ENCODE measurements around the gene SPATC1L. TPM values are rescaled to one million over a fixed set of nuclear protein-coding genes. Genes with fewer than 3 reads are reported as not detected.
A peak's percentile ranks its signal among the peaks of the same experiment; 100 is the strongest.

SPATC1L gene
- total RNA-seq, 2 donors from 2014 or later, result 29.5 to 31.9 TPM

- Mint-ChIP-seq H3K27me3 (ENCODE audit: insufficient read depth) (no peaks in the 10 kb centered on the region), H3K4me3 (no peak overlapping the region), H3K27ac (no peak overlapping the region), H3K4me1 (no peaks in the 10 kb centered on the region), H3K9me3 (peaks cover 10% of the 10 kb centered on the region), H3K36me3 (ENCODE audit: low read depth) (peaks cover 47% of the 10 kb centered on the region)
- DNase-seq, result peak; percentile 38
- Histone ChIP-seq H3K4me3 (ENCODE audit: low read length) (no peak overlapping the region), H3K9me3 (ENCODE audit: control insufficient read depth, low read length) (peaks cover 10% of the 10 kb centered on the region), H3K27ac (ENCODE audit: low read depth, low read length) (no peak overlapping the region), H3K9ac (ENCODE audit: extremely low read depth, low read length, poor library complexity, severe bottlenecking) (no peak overlapping the region), H3K4me1 (ENCODE audit: control insufficient read depth, insufficient read depth, low read length) (no peaks in the 10 kb centered on the region), H3K27me3 (ENCODE audit: control insufficient read depth, insufficient read depth, low read length, poor library complexity, severe bottlenecking) (no peaks in the 10 kb centered on the region), H3K36me3 (ENCODE audit: control insufficient read depth, insufficient read depth, low read length) (peaks cover 68% of the 10 kb centered on the region)
- TF ChIP-seq, protein P1, sequence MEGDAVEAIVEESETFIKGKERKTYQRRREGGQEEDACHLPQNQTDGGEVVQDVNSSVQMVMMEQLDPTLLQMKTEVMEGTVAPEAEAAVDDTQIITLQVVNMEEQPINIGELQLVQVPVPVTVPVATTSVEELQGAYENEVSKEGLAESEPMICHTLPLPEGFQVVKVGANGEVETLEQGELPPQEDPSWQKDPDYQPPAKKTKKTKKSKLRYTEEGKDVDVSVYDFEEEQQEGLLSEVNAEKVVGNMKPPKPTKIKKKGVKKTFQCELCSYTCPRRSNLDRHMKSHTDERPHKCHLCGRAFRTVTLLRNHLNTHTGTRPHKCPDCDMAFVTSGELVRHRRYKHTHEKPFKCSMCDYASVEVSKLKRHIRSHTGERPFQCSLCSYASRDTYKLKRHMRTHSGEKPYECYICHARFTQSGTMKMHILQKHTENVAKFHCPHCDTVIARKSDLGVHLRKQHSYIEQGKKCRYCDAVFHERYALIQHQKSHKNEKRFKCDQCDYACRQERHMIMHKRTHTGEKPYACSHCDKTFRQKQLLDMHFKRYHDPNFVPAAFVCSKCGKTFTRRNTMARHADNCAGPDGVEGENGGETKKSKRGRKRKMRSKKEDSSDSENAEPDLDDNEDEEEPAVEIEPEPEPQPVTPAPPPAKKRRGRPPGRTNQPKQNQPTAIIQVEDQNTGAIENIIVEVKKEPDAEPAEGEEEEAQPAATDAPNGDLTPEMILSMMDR (conservative IDR thresholded peaks at IDR 0.05), result no peak
- WGBS, 2 experiments (ENCODE audit: insufficient coverage in 1 of 2, insufficient read length in 1 of 2), result 95 to 96% methylated on average over 4 to 12 of the region's 12 CpGs
These were observed 65.1 kb downstream of the SPATC1L start for GRCh38 chr21:46119144-46119636.

DNA sequence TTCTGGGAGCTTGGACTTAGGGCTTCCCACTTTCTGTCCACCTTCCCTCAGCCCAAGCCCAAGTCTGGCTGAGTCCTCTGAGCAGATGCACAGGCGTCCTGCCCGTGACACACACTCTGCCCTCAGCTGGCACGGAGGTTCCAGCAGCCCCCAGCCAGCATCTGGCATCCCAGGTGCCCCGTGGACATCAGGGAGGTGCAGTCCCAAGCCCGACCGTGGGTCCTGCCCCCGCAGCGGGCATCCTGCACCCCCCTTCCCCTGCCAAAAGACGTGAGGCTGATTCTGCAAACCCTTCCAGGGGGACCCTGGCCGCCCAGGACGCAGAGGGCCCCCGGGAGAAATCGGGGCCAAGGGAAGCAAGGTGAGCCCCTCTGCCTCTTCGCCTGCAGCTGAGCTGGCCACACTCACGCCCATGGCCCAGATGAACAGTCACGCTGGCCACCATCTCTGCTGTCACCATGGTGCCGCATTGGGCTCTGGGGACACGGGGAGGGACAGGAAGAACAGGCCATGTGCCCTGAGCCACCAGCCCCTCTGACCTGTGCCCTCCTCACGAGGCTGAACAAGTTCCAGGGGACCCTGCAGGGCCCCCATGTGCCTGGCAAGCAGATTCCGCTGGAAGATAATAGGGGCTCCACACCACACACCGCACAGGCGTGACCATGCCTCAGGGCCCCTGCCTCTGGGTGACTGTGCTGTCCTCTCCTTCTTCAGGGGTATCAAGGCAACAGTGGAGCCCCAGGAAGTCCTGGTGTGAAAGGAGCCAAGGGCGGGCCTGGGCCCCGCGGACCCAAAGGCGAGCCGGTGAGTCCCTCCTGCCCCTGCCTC is 65.7 kb downstream of the SPATC1L start:
- H3K36me3 Mint-ChIP-seq (ENCODE audit: low read depth), result peaks cover 50% of the 10 kb centered on the region
- H3K27ac Mint-ChIP-seq, result no peak overlapping the region
- no peak overlapping the region for H3K27ac ChIP-seq (ENCODE audit: low read depth, low read length)
- TF ChIP-seq, protein P1 (conservative IDR thresholded peaks at IDR 0.05), result no peak
- H3K4me3 Mint-ChIP-seq, result no peak overlapping the region
- H3K9me3 ChIP-seq (ENCODE audit: control insufficient read depth, low read length), result peaks cover 16% of the 10 kb centered on the region
- H3K36me3 ChIP-seq (ENCODE audit: control insufficient read depth, insufficient read depth, low read length), result peaks cover 72% of the 10 kb centered on the region
- H3K4me3 ChIP-seq (ENCODE audit: low read length), result no peak overlapping the region
- peaks cover 10% of the 10 kb centered on the region for H3K9me3 Mint-ChIP-seq
- no peaks in the 10 kb centered on the region for H3K27me3 ChIP-seq (ENCODE audit: control insufficient read depth, insufficient read depth, low read length, poor library complexity, severe bottlenecking)
- H3K27me3 Mint-ChIP-seq (ENCODE audit: insufficient read depth), result no peaks in the 10 kb centered on the region
- 94 to 95% methylated on average over 22 to 27 of the region's 27 CpGs for WGBS, 2 experiments (ENCODE audit: insufficient coverage in 1 of 2, insufficient read length in 1 of 2)
- no peak overlapping the region for H3K9ac ChIP-seq (ENCODE audit: extremely low read depth, low read length, poor library complexity, severe bottlenecking)
- H3K4me1 ChIP-seq (ENCODE audit: control insufficient read depth, insufficient read depth, low read length), result no peaks in the 10 kb centered on the region
- H3K4me1 Mint-ChIP-seq, result no peaks in the 10 kb centered on the region
- DNase-seq, result peak; percentile 33

DNA sequence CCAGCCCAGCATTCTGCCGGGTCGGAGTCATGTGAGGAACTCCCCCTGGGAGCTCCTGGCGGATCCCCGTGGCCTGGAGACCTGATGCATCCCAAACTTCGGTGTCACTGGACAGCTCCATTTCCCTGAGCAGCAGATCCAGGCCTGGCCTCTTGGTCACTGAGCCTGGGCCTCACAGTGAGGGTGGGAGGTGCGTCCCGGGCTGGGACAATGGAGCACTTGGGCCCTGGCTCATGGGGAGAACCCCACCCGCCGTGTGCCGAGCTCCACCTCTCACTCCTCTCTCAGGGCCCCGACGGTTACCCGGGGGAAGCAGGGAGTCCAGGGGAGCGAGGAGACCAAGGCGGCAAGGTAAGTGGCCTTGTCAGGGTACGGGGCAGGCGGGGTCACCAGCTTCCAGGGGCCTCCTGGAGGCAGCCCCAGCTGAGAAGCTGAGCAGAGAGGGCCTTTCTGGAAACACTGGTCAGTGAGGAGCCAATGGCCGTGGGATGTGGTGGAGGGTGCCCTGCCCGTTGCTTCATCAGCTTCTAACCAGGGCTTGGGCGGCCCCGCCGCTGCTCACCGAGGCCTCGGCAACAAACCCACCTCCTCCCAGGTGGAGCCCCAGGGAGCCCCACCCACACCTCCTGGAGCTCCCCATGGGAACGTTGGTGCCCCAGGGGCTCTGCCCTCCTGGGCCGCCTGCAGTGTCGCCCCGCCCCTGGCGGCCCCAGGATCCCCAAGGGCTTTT is 66.5 kb downstream of the SPATC1L start:
- Mint-ChIP-seq H3K27me3 (ENCODE audit: insufficient read depth) (no peaks in the 10 kb centered on the region), H3K27ac (no peak overlapping the region), H3K9me3 (peaks cover 10% of the 10 kb centered on the region), H3K4me3 (no peak overlapping the region), H3K36me3 (ENCODE audit: low read depth) (peaks cover 54% of the 10 kb centered on the region), H3K4me1 (no peaks in the 10 kb centered on the region)
- WGBS, 2 experiments (ENCODE audit: insufficient coverage in 1 of 2, insufficient read length in 1 of 2), result 90 to 93% methylated on average over 20 to 29 of the region's 29 CpGs
- peaks cover 75% of the 10 kb centered on the region for H3K36me3 ChIP-seq (ENCODE audit: control insufficient read depth, insufficient read depth, low read length)
- H3K9ac ChIP-seq (ENCODE audit: extremely low read depth, low read length, poor library complexity, severe bottlenecking), result no peak overlapping the region
- no peaks in the 10 kb centered on the region for H3K4me1 ChIP-seq (ENCODE audit: control insufficient read depth, insufficient read depth, low read length)
- DNase-seq, result peak; percentile 38
- TF ChIP-seq, protein P1 (conservative IDR thresholded peaks at IDR 0.05), result no peak
- H3K9me3 ChIP-seq (ENCODE audit: control insufficient read depth, low read length), result peaks cover 19% of the 10 kb centered on the region
- H3K27ac ChIP-seq (ENCODE audit: low read depth, low read length), result no peak overlapping the region
- H3K4me3 ChIP-seq (ENCODE audit: low read length), result no peak overlapping the region
- no peaks in the 10 kb centered on the region for H3K27me3 ChIP-seq (ENCODE audit: control insufficient read depth, insufficient read depth, low read length, poor library complexity, severe bottlenecking)
